HG02763 (cell line): ENCODE results near the gene KCNAB1.
"Not testable (repeated sequence)": the region's sequence is repeated elsewhere in the genome, so short reads cannot be mapped to it uniquely, and the experiment has no call there.

ENCODE experiments used
- ATAC-seq: cut with Tn5 transposase; IDR thresholded peaks from one replicate; pipeline ENCODE4 v1.9.1; 2021; ENCODE audit warnings: mild to moderate bottlenecking, moderate library complexity; ENCODE audit not compliant: unreplicated experiment

Gene KCNAB1

GRCh38 chr3:156120528-156121251 lies at the start of gene KCNAB1:
KCNAB1 (plus strand) TSS chr3:156120578.
- no peak for ATAC-seq

GRCh38 chr3:156071031-156071430 lies 49.3 kb upstream of the KCNAB1 start:
- ATAC-seq: no peak

GRCh38 chr3:156072950-156073657 lies 47.3 kb upstream of the KCNAB1 start:
- ATAC-seq: not testable (repeated sequence)

GRCh38 chr3:156090126-156090525 lies 30.3 kb upstream of the KCNAB1 start:
- ATAC-seq: no peak

GRCh38 chr3:156093964-156094363 lies 26.4 kb upstream of the KCNAB1 start:
- no peak for ATAC-seq

GRCh38 chr3:156094391-156094790 lies 26.0 kb upstream of the KCNAB1 start:
- ATAC-seq: no peak

GRCh38 chr3:156095652-156096051 lies 24.7 kb upstream of the KCNAB1 start:
- not testable (repeated sequence) for ATAC-seq

- peak; percentile 57 for ATAC-seq
Observed at GRCh38 chr3:156098437-156099035, 21.8 kb upstream of the KCNAB1 start.

- ATAC-seq: not testable (repeated sequence)
Observed at GRCh38 chr3:156099348-156099747, 21.0 kb upstream of the KCNAB1 start.

GRCh38 chr3:156099984-156100383 lies 20.4 kb upstream of the KCNAB1 start:
- ATAC-seq: not testable (repeated sequence)

GRCh38 chr3:156102267-156102931 lies 18.0 kb upstream of the KCNAB1 start:
- ATAC-seq: no peak

GRCh38 chr3:156106721-156107373 lies 13.5 kb upstream of the KCNAB1 start:
- ATAC-seq: no peak

- ATAC-seq: no peak
Observed at GRCh38 chr3:156107504-156107903, 12.9 kb upstream of the KCNAB1 start.

GRCh38 chr3:156108616-156109015 lies 11.8 kb upstream of the KCNAB1 start:
- ATAC-seq: no peak

GRCh38 chr3:156109989-156110388 lies 10.4 kb upstream of the KCNAB1 start:
- ATAC-seq: no peak

GRCh38 chr3:156126467-156126866 lies 6.1 kb downstream of the KCNAB1 start:
- ATAC-seq: no peak

GRCh38 chr3:156131241-156131640 lies 10.9 kb downstream of the KCNAB1 start:
- no peak for ATAC-seq

- no peak for ATAC-seq
Observed at GRCh38 chr3:156131799-156132198, 11.4 kb downstream of the KCNAB1 start.

- no peak for ATAC-seq
Observed at GRCh38 chr3:156132313-156132712, 11.9 kb downstream of the KCNAB1 start.

- no peak for ATAC-seq
Observed at GRCh38 chr3:156133076-156133475, 12.7 kb downstream of the KCNAB1 start.
